G401.6 (cell line): Measurements from ENCODE around the gene SH3GL2.

Experiments used
- FAIRE-seq: peaks from 2 replicates; lab custom pipeline; 2012; peaks lifted over from hg19 to GRCh38; lab: Jason Lieb, UNC

The SH3GL2 gene

GRCh38 chr9:17660158-17660557 is 81.3 kb downstream of the SH3GL2 start:
- no peak for FAIRE-seq

- no peak for FAIRE-seq
Measured at GRCh38 chr9:17665450-17665849, 86.6 kb downstream of the SH3GL2 start.

GRCh38 chr9:17669206-17669605 is 90.3 kb downstream of the SH3GL2 start:
- no peak for FAIRE-seq

GRCh38 chr9:17682684-17683083 is 103.8 kb downstream of the SH3GL2 start:
- FAIRE-seq: no peak

GRCh38 chr9:17688834-17689233 is 110.0 kb downstream of the SH3GL2 start:
- no peak for FAIRE-seq

- FAIRE-seq: no peak
Measured at GRCh38 chr9:17694336-17694735, 115.5 kb downstream of the SH3GL2 start.

- no peak for FAIRE-seq
Measured at GRCh38 chr9:17695482-17695881, 116.6 kb downstream of the SH3GL2 start.

GRCh38 chr9:17699615-17700330 is 120.9 kb downstream of the SH3GL2 start:
- FAIRE-seq: no peak

- no peak for FAIRE-seq
Measured at GRCh38 chr9:17706347-17706746, 127.5 kb downstream of the SH3GL2 start.

- FAIRE-seq: no peak
Measured at GRCh38 chr9:17719053-17719452, 140.2 kb downstream of the SH3GL2 start.

GRCh38 chr9:17721954-17722353 is 143.1 kb downstream of the SH3GL2 start:
- FAIRE-seq: no peak

GRCh38 chr9:17723656-17724055 is 144.8 kb downstream of the SH3GL2 start:
- FAIRE-seq: no peak

GRCh38 chr9:17725399-17726010 is 146.6 kb downstream of the SH3GL2 start:
- no peak for FAIRE-seq

- FAIRE-seq: no peak
Measured at GRCh38 chr9:17726298-17726697, 147.4 kb downstream of the SH3GL2 start.

GRCh38 chr9:17730899-17731298 is 152.0 kb downstream of the SH3GL2 start:
- FAIRE-seq: no peak

- no peak for FAIRE-seq
Measured at GRCh38 chr9:17731308-17731707, 152.4 kb downstream of the SH3GL2 start.

- no peak for FAIRE-seq
Measured at GRCh38 chr9:17734674-17735073, 155.8 kb downstream of the SH3GL2 start.

- FAIRE-seq: no peak
Measured at GRCh38 chr9:17735859-17736258, 157.0 kb downstream of the SH3GL2 start.

- FAIRE-seq: no peak
Measured at GRCh38 chr9:17739022-17739421, 160.2 kb downstream of the SH3GL2 start.

GRCh38 chr9:17739736-17740135 is 160.9 kb downstream of the SH3GL2 start:
- no peak for FAIRE-seq

GRCh38 chr9:17742067-17742466 is 163.2 kb downstream of the SH3GL2 start:
- FAIRE-seq: no peak

- FAIRE-seq: no peak
Measured at GRCh38 chr9:17744786-17745185, 165.9 kb downstream of the SH3GL2 start.

GRCh38 chr9:17750269-17750668 is 171.4 kb downstream of the SH3GL2 start:
- no peak for FAIRE-seq

GRCh38 chr9:17751486-17751885 is 172.6 kb downstream of the SH3GL2 start:
- FAIRE-seq: no peak
